Rectal smooth muscle tissue (tissue), 1 donor: Measurements from ENCODE around the gene GAK.

Experiments
- H3K27ac ChIP-seq: one replicate; pipeline ENCODE4 v1.7.0; 2013; ENCODE audit warnings: low read depth, low read length, inconsistent platforms
- H3K27me3 ChIP-seq: one replicate; pipeline ENCODE4 v1.7.0; 2013; ENCODE audit warnings: low read length; ENCODE audit not compliant: control insufficient read depth, insufficient read depth
- H3K36me3 ChIP-seq: one replicate; pipeline ENCODE4 v1.7.0; 2013; ENCODE audit warnings: low read length; ENCODE audit not compliant: control insufficient read depth, insufficient read depth
- H3K4me1 ChIP-seq: one replicate; pipeline ENCODE4 v1.7.0; 2013; ENCODE audit warnings: low read length; ENCODE audit not compliant: control insufficient read depth, insufficient read depth
- H3K4me3 ChIP-seq: one replicate; pipeline ENCODE4 v1.7.0; 2013; ENCODE audit warnings: low read length
- H3K9ac ChIP-seq: one replicate; pipeline ENCODE4 v1.7.0; 2013; ENCODE audit warnings: low read length

Gene GAK

DNA sequence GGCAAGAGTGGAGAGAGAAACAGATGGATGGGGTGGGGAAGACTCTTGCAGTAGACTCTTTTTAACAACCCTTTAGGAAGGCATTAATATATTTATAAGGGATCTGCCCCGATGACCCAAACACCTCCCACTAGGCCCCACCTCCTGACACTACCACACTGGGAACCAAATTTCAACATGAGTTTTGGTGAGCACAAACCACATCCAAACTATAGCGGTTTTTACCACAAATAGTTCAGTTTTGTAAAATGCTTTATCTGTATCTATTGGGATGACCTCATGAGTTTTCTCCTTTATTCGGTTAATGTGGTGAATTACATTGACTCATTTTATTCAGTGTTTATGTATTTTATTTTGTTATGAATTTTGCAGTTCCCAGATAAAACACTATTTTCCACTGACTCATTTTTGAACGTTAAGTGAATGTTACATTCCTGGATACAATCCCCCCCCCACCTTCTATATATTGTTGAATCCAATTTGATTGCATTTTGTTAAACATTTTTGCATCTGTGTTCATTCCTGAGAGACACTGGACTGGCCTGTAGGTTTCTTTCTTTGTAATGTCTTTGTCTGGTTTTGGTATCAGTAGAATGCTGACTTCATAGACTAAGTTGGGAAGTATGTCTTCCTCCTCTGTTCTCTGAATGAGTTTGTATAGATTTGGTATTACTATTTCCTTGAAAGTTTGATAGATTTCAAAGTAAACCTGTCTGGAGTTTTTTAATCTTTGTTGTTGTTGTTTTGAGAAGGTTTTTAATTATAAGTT, 92.3 kb downstream of the GAK start:
- Histone ChIP-seq H3K4me1 (no peaks in the 10 kb centered on the region), H3K27ac (no peak overlapping the region), H3K36me3 (no peaks in the 10 kb centered on the region), H3K9ac (no peak overlapping the region), H3K27me3 (no peaks in the 10 kb centered on the region), H3K4me3 (no peak overlapping the region)

DNA sequence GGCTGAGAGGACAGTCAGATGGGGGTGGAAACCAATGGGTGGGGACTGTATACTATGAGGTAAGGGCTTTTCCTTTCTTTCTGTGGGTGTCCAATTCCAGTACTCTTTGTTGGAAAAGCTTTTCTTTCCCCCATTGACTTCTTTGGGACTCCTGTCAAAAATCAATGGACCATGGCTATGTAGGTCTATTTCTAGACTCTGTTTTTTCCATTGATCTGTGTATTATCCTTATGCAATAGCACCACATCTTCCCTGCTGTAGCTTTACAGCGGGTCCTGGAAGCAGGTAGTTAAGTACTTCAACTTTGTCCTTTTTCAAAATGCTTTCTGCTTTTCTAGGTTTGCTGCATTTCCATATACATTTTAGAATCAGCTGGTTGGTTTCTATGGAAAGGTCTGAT, 94.3 kb downstream of the GAK start:
- no peak overlapping the region for H3K27ac ChIP-seq
- H3K36me3 ChIP-seq, result no peaks in the 10 kb centered on the region
- no peaks in the 10 kb centered on the region for H3K4me1 ChIP-seq
- H3K9ac ChIP-seq, result no peak overlapping the region
- H3K4me3 ChIP-seq, result no peak overlapping the region
- H3K27me3 ChIP-seq, result peaks cover 3% of the 10 kb centered on the region

DNA sequence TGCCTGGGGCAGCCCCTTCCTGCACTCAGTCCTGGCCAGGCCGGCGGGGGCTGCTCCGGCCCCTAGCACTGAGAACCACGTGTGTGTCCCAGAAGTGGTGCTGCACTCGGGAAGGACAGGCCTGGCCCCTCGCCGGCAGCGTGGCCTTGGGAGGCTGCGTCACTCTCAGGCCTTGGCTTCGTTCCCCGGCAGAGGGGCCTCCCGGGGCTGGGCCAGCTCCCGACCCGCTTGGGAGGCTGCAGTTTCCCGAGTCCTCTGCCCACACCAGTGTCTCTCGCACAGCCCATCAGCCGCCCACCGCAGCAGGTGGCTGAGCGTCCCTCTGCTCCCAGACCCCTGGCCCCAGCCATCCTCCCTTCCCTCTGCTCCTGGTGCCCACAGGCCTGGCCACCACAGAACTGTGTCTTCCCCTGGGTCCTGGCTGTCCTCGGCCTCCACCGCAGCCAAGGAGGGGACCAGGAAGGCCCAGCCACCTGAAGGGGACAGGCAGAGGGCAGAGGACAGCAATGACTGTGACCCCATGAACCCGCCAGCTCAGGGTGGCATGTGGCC, 95.3 kb downstream of the GAK start:
- Histone ChIP-seq H3K9ac (no peak overlapping the region), H3K4me3 (no peak overlapping the region), H3K27me3 (peaks cover 3% of the 10 kb centered on the region), H3K4me1 (no peaks in the 10 kb centered on the region), H3K36me3 (no peaks in the 10 kb centered on the region), H3K27ac (no peak overlapping the region)

DNA sequence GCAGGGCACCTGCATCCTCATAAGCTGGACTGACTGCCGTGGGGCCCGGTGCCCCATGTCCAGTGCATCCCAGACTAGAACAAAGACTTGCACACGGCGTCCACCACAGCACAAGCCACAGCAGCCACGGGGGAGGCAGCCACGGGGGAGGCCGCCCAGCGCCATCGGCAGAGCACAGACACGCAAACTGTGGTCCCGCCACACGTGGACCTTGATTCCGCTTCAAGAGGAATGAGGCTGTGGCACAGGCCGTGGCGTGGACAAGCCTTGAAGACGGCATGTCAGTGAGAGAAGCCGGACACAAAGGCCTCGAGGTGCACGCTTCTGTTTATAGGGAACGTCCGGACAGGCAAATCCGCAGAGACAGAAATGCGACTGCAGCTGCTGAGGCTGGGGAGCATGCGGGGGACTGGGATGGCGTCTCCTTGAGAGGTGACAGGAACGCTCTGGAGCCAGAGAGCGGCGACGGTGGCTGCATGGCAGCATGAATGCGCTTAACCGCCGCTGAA, 96.1 kb downstream of the GAK start:
- H3K9ac ChIP-seq, result no peak overlapping the region
- H3K4me3 ChIP-seq, result no peak overlapping the region
- H3K4me1 ChIP-seq, result no peaks in the 10 kb centered on the region
- peaks cover 3% of the 10 kb centered on the region for H3K27me3 ChIP-seq
- no peak overlapping the region for H3K27ac ChIP-seq
- H3K36me3 ChIP-seq, result no peaks in the 10 kb centered on the region

DNA sequence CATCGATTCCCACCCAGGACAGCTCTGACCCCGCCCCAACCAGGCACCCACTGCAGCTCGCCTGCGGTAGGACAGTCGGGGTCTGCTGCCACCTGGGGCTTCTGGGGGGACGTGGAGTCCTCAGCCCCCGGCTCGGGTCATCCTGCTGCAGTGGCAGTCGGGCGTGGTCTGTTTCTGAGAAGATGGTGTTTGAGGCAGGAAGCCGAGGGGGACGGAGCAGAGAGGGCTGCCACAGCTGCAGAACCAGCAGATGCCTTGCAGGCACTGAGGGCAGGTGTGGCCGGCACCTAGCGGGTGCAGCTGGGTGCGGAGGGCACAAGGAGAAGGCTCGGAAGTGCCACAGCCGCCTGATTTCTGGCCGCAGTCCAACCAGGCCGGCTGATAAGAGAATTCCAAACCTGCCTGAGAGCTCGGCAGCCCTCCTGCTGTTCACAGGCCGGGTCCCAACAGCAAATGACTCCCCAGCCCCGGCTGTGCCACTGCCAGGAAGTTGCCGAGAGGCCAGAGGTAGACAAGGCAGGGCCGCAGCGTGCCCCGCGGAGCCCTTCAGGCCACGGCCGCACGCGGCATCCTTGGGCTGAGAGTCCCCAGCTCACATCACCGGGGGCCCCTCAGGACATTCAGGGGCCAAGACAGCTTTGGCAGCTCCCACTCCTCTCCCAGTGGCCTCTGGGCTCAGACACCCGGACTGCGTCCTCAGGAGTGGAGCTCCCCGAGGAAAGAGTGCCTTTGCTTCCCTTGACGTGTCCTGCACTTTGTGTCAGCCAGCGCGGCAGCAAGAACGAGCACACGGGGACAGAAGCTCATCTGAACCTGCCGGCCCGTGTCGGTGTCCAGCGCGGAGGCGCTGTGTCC, 96.7 kb downstream of the GAK start:
- H3K27me3 ChIP-seq, result peaks cover 3% of the 10 kb centered on the region
- H3K9ac ChIP-seq, result no peak overlapping the region
- no peak overlapping the region for H3K4me3 ChIP-seq
- no peaks in the 10 kb centered on the region for H3K4me1 ChIP-seq
- H3K27ac ChIP-seq, result no peak overlapping the region
- no peaks in the 10 kb centered on the region for H3K36me3 ChIP-seq

DNA sequence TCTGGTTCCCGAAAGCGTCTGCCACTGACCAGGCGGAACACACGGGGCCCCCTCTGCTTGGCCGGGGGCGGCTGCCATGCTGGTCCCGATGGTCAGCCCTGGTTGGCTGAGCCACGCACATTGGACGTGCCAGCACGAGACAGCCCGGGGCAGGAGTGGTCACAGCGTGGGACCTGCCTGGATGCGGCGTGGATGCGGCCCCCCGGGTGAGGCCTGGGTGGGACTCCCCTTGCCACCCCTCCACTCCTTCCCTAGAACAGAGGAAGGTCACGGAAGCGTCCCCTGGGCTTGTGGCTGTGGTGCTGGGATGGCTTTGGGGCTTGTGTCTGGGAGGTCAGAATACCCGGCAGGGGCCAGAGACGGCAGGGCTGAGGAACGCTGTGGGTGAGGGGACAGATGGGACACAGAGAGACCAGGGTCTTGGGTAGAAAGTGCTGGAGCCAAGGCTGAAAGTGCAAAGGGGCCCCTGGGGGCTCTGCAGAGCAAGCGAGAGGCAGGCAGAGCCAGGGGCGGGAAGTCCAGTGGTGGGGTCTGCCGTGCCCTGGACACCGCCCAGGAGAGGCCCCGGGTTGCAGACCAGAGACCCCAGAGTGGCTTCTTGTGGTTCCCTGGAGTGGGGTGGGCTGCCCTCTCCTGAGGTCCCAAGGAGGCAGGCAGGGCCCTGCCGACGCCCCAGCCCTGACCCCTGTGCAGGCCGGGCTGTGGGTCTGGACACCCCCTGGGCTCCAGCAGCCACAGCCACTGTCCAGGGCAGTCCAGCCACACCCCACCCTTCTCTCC, 97.6 kb downstream of the GAK start:
- no peaks in the 10 kb centered on the region for H3K36me3 ChIP-seq
- H3K4me1 ChIP-seq, result no peaks in the 10 kb centered on the region
- H3K4me3 ChIP-seq, result no peak overlapping the region
- no peak overlapping the region for H3K9ac ChIP-seq
- H3K27ac ChIP-seq, result no peak overlapping the region
- H3K27me3 ChIP-seq, result peaks cover 6% of the 10 kb centered on the region

DNA sequence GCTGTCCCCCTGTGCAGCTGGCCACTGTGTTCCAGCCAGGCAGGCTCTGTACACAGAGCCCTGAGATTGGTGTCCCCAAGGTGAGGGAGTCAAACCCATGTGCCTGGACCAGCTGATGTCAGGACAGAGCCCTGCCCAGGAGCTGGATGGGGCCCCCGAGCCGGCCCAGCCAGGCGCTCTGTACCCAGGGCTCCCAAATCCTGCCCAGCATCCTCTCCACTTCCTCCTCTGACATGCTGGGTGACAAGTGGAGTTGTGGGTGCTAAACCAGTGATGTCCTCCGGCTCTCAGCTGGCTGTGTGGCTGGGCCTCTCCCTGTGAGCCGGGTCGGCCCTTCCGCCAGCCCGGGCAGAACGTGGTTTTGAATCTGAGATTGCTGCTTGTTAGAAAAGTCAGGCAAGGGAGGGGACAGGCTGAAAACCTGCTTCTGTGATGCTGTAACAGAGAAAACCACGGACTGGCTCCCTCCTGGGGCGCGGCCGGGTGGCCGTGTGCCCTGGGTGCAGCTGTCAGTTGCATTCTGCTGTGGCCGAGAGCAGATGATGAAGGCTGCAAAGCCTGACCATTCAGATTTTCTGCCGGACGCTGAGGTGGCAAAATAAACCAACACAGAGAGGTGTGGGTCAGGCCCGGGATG, 98.3 kb downstream of the GAK start:
- Histone ChIP-seq H3K4me1 (no peaks in the 10 kb centered on the region), H3K36me3 (no peaks in the 10 kb centered on the region), H3K27me3 (peaks cover 11% of the 10 kb centered on the region), H3K9ac (no peak overlapping the region), H3K4me3 (no peak overlapping the region), H3K27ac (no peak overlapping the region)

DNA sequence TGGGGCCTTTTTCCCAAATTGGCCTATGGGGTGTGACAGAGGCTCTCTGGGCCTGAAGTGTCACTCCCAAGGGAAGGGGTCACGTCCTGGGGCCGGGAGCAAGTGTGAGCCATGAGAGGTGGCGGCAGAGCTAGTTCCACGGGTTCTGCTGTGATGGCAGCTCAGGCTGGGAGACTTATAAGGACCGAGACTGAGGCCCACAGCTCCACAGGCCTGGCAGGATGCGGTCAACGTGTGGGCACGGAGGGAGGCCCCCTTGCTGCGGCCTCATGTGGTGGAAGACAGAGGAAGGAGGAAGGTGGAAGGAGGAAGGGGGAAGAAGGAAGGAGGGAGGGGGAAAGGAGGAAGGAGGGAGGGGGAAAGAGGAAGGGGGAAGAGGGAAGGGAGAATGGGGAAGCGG, 99.0 kb downstream of the GAK start:
- Histone ChIP-seq H3K4me3 (no peak overlapping the region), H3K36me3 (no peaks in the 10 kb centered on the region), H3K27me3 (peaks cover 18% of the 10 kb centered on the region), H3K9ac (no peak overlapping the region), H3K27ac (no peak overlapping the region), H3K4me1 (no peaks in the 10 kb centered on the region)

DNA sequence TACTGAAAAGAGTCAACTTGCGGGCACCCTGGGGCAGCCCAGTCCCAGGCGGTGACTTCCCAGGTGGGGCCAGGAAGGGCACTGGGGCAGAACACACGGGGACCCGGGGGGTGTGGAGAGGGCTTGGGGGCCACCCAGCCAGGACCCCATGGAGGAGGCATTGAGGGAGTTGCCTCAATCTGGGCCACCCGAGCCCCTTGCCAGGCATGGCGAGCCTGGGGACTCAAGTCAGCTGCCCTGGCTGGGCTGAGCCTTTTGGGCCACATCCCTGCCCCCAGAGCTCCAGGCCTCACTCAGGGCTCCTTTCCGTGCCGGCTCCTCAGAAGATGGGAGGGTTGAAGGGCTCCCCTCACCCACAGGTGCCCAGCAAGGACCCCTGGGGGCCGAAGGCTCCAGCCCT, 99.6 kb downstream of the GAK start:
- H3K4me1 ChIP-seq, result no peaks in the 10 kb centered on the region
- H3K36me3 ChIP-seq, result no peaks in the 10 kb centered on the region
- no peak overlapping the region for H3K9ac ChIP-seq
- H3K27me3 ChIP-seq, result peaks cover 23% of the 10 kb centered on the region
- H3K27ac ChIP-seq, result no peak overlapping the region
- H3K4me3 ChIP-seq, result no peak overlapping the region

DNA sequence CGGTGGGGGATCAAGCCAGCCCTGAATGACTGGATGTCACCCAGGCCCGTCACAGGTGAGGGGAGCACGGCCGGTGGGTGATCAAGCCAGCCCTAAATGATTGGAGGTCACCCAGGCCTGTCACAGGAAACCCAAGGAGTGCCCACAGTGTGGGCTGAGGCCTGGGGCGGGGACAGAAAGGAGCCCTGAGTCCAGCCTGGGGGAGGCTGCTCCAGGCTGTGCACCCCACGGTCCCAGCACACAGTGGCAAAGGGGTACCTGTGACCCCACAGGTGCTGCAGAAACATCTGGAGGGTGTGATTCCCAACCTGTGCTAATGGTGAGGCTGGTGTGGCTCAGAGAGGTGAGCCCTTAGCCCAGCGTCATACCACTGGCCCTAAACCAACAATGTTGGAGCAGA, 100.0 kb downstream of the GAK start:
- no peaks in the 10 kb centered on the region for H3K4me1 ChIP-seq
- H3K27me3 ChIP-seq, result peaks cover 27% of the 10 kb centered on the region
- H3K36me3 ChIP-seq, result no peaks in the 10 kb centered on the region

DNA sequence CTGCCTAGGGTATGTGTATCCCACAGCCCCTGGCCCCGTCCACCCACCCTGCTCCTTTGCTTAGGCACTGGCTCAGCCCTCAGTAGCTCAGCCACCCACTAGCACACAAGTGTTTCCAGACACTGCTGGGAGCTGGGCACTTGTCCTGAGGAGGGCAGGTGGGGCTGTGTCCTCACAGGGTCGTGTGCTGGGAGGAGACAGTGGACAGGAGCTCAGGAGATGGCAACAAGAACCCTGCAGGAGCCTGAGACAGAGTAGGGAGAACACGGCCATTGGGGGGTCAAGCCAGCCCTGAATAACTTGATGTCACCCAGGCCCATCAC, 100.7 kb downstream of the GAK start:
- Histone ChIP-seq H3K9ac (no peak overlapping the region), H3K36me3 (no peaks in the 10 kb centered on the region), H3K27ac (no peak overlapping the region), H3K4me1 (no peaks in the 10 kb centered on the region), H3K27me3 (peaks cover 27% of the 10 kb centered on the region), H3K4me3 (no peak overlapping the region)

More for the DNA sequence above, 100.0 kb downstream of the GAK start:
- Histone ChIP-seq H3K4me3 (no peak overlapping the region), H3K9ac (no peak overlapping the region), H3K27ac (no peak overlapping the region)
